Nephron (organoid): ENCODE measurements around the gene TEX50.
A peak's percentile ranks its signal among the peaks of the same experiment; 100 is the strongest.
"Not testable (repeated sequence)": the region's sequence is repeated elsewhere in the genome, so short reads cannot be mapped to it uniquely, and the experiment has no call there.

ENCODE experiments used
- H3K27ac Mint-ChIP-seq, 3 experiments: 2 replicates each; pipeline ENCODE4 v1.8.0; 2020; ENCODE audit warnings: mixed read lengths in 3 of 3, mild to moderate bottlenecking in 2 of 3, moderate library complexity in 1 of 3
- H3K27me3 Mint-ChIP-seq: 2 replicates; pipeline ENCODE4 v1.8.0; 2021; ENCODE audit warnings: low read depth, mild to moderate bottlenecking, moderate library complexity, mixed read lengths
- H3K36me3 Mint-ChIP-seq: 2 replicates; pipeline ENCODE4 v1.8.0; 2020; ENCODE audit warnings: low read depth, mixed read lengths
- H3K4me1 Mint-ChIP-seq: 2 replicates; pipeline ENCODE4 v1.8.0; 2020; ENCODE audit warnings: mixed read lengths
- H3K4me3 Mint-ChIP-seq, 3 experiments: 2 replicates each; pipeline ENCODE4 v1.8.0; 2020; ENCODE audit warnings: mild to moderate bottlenecking in 3 of 3, mixed read lengths in 3 of 3, moderate library complexity in 2 of 3
- H3K9me3 Mint-ChIP-seq: 2 replicates; pipeline ENCODE4 v1.8.0; 2020; ENCODE audit warnings: mixed read lengths
- CTCF ChIP-seq, 3 experiments: fragments of 200-600 bp; sonication (generic); IDR thresholded peaks; one replicate each; pipeline ENCODE4 v1.5.0; 2021; ENCODE audit warnings: antibody characterized with exemption in 3 of 3; ENCODE audit not compliant: unreplicated experiment in 3 of 3

Gene TEX50

GRCh38 chr1:173638043-173639021, 3.2 kb downstream of the TEX50 start:
- H3K4me1 Mint-ChIP-seq: no peaks in the 10 kb centered on the region
- peaks cover 4% of the 10 kb centered on the region for H3K27me3 Mint-ChIP-seq
- H3K4me3 Mint-ChIP-seq: peak overlapping the region; percentile 83 to 89 (median 86)
- H3K9me3 Mint-ChIP-seq: no peaks in the 10 kb centered on the region
- H3K36me3 Mint-ChIP-seq: peaks cover 3% of the 10 kb centered on the region
- no peak for TF ChIP-seq CTCF (IDR thresholded peaks at IDR 0.05; ENCODE audit: unreplicated experiment in 3 of 3)
- H3K27ac Mint-ChIP-seq: peak overlapping the region; percentile 89 to 94 (median 92)

- H3K36me3 Mint-ChIP-seq: peaks cover 3% of the 10 kb centered on the region
- TF ChIP-seq CTCF (IDR thresholded peaks at IDR 0.05; ENCODE audit: unreplicated experiment in 3 of 3): no peak
- peak overlapping the region; percentile 66 to 92 (median 89) for H3K27ac Mint-ChIP-seq
- peaks cover 4% of the 10 kb centered on the region for H3K27me3 Mint-ChIP-seq
- no peaks in the 10 kb centered on the region for H3K9me3 Mint-ChIP-seq
- H3K4me1 Mint-ChIP-seq: no peaks in the 10 kb centered on the region
- peak overlapping the region; percentile 83 to 89 (median 86) for H3K4me3 Mint-ChIP-seq
Observed at GRCh38 chr1:173639102-173639501, 4.0 kb downstream of the TEX50 start.

GRCh38 chr1:173642450-173643139, 7.5 kb downstream of the TEX50 start:
- H3K36me3 Mint-ChIP-seq, H3K9me3 Mint-ChIP-seq, H3K27me3 Mint-ChIP-seq, H3K4me1 Mint-ChIP-seq: not testable (repeated sequence)
- Mint-ChIP-seq H3K27ac (peak overlapping the region in 2 of 3 experiments; percentile 71 to 72), H3K4me3 (peak overlapping the region in 2 of 3 experiments; percentile 55 to 56)

- Mint-ChIP-seq H3K9me3 (peaks cover 2% of the 10 kb centered on the region), H3K4me3 (no peak overlapping the region), H3K36me3 (no peaks in the 10 kb centered on the region), H3K4me1 (no peaks in the 10 kb centered on the region), H3K27me3 (no peaks in the 10 kb centered on the region), H3K27ac (no peak overlapping the region)
- no peak for TF ChIP-seq CTCF (IDR thresholded peaks at IDR 0.05; ENCODE audit: unreplicated experiment in 3 of 3)
Observed at GRCh38 chr1:173646656-173647055, 11.5 kb downstream of the TEX50 start.

- Mint-ChIP-seq H3K4me1 (no peaks in the 10 kb centered on the region), H3K9me3 (peaks cover 9% of the 10 kb centered on the region), H3K4me3 (no peak overlapping the region), H3K36me3 (peaks cover 3% of the 10 kb centered on the region), H3K27me3 (no peaks in the 10 kb centered on the region), H3K27ac (no peak overlapping the region)
- TF ChIP-seq CTCF (IDR thresholded peaks at IDR 0.05; ENCODE audit: unreplicated experiment in 3 of 3): no peak
Observed at GRCh38 chr1:173648880-173649605, 13.9 kb downstream of the TEX50 start.

GRCh38 chr1:173660306-173660705, 25.2 kb downstream of the TEX50 start:
- TF ChIP-seq CTCF (IDR thresholded peaks at IDR 0.05; ENCODE audit: unreplicated experiment in 3 of 3): no peak
- Mint-ChIP-seq H3K9me3 (peaks cover 8% of the 10 kb centered on the region), H3K36me3 (peaks cover 14% of the 10 kb centered on the region), H3K4me1 (no peaks in the 10 kb centered on the region), H3K4me3 (no peak overlapping the region), H3K27ac (no peak overlapping the region), H3K27me3 (no peaks in the 10 kb centered on the region)
